Glomerular endothelial cell (primary cell): ENCODE results near the gene PPFIA4. TPM values are rescaled to one million over a fixed set of nuclear protein-coding genes. Genes with fewer than 3 reads are reported as not detected.

Experiments
- DNase-seq: peaks from one replicate; pipeline ENCODE4 v3.0.0-alpha.2; 2011; ENCODE audit warnings: low read depth, low spot score; ENCODE audit errors: extremely low read depth
- total RNA-seq: library from RNA; depleted of rRNA; stranded (reverse); fragments of >200 nt; gene quantifications from 2 replicates; pipeline ENCODE4 v1.2.3, GENCODE V29; 2015

Gene PPFIA4
- total RNA-seq, 1 donor from 2014 or later: 6.8 TPM

DNA sequence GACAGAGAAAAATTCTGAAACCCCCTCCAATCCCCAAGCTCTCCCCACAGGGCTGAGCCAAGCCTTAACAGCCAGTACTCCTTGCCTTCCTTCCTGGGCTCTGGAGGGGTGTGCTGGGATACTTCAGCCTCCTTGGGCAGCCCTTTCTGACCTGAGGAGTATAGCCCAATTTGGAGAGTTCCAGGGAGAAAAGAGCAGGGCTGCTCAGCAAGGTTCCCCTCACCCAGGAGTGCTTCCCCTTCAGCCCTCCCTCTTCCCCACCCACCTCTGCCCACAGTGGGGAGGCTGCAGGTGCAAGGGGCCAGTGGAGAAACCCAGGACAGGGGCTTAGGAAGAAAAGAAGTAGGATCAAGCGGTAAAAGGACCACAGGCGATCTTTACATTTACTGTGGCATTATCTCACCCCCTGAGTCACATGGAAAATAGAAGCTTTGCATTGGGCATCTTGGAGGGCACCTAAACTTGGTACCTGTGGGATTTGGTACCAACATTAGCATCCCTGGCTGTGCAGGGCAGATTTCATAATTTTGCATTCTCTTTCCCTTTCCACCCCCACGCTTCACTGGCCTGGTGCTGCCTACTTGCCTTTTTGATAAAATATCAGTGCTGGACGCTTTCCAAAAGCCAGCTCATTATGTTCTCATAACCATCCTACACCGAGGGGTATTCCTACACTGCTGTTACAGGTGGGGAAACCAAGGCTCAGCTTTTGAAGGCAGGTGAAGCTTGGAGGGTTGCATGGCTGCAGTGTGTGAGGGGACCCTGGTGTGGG, 98.4 kb downstream of the PPFIA4 start:
- no peak for DNase-seq

DNA sequence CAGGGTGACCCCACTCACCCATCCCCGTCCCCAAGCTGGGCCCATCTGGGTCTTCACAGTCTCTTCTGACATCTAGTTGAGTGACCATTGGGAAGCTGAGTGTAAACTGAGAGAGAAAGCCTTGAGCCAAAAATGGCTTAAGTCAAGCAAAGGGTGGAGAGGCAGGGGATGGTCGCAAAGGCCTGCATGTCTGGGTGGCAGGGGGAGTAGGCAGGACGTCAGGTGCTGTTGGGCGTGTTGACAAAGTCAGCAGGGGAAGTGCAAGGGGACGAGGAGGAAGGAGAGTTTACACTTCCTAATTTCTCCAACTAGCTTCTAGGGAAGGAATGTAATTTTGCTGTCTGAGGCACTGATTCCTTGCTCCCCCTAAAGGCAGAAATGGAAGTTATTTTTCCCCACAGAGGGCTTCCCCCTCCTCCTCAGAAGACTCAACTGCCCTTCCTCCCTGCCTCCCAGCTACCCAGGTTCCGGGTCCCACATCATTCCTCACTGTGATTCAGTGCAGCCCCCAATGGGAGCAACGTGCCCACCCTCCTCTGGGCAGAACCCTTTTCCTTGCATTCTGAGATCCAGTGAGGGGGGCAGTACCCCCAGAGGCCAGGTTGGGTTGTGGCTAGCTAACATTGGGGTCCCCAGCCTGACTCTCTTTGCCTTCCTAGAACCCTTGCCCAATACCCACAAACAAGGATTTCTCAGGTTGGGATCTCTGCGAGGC, 100.0 kb downstream of the PPFIA4 start:
- DNase-seq: no peak

DNA sequence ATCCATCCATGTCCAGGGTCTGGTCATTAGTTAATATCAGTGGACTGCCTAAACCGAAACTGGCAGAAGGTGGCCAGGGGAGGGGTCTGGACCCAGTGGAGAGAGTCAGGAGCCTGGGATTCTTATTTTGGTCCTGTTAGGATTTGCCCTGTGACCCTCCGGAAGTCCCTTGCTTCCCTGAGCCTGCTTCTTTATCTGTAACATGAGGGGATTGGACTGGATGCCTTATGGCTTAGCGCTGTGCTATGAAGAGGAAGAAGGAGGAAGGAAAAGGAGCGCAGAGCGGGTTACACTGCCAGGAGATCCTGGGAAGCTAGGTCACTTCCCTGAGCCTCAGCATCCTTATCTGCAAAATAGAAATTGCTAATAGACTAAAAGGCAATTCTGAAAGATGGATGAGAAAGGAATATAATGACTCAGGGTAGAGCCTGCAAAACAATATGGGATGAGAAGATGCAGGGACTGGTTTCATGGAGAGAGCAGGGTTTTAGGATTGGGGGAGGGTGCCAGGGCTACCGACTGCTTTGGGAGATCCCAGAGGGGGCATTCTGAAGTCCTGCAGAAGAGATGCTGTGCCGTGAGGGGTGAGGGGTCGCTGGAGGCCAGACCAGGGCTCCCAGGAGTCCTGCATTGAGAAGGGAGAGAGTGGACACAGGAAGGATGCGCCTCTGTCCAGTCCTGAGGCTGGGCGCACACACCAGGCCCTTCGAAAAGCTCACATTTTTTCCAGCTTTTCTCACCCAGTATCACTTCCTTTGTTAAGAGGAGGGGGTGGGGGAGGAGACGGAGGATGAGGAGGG, 100.8 kb downstream of the PPFIA4 start:
- no peak for DNase-seq

- no peak for DNase-seq
Observed at GRCh38 chr1:203127666-203128430, 101.6 kb downstream of the PPFIA4 start, which contains the start of gene ADORA1. Gene ADORA1, plus strand, starts transcription at chr1:203127726. Its CDS starts 1,116 bp downstream, at chr1:203128842.

- DNase-seq: no peak
Observed at GRCh38 chr1:203128431-203128715, 102.1 kb downstream of the PPFIA4 start.

Other genes with a start within 250 kb of the PPFIA4 start
- 58.6 and 96.4 TPM in 2 replicates for gene KDM5B, start 218.1 kb upstream of the PPFIA4 start, total RNA-seq
- 6.0 TPM in 1 of 2 replicates, not detected in the other for gene PCAT6, start 215.5 kb upstream of the PPFIA4 start, total RNA-seq
- gene RABIF, start 137.3 kb upstream of the PPFIA4 start, total RNA-seq: 8.9 and 11.9 TPM in 2 replicates
- gene KLHL12, start 99.3 kb upstream of the PPFIA4 start, total RNA-seq: 20.4 and 22.1 TPM in 2 replicates
- gene ADIPOR1, start 68.2 kb upstream of the PPFIA4 start, total RNA-seq: 82.2 and 92.9 TPM in 2 replicates
- gene CYB5R1, start 59.2 kb upstream of the PPFIA4 start, total RNA-seq: 43.4 and 51.5 TPM in 2 replicates
- gene TMEM183A, start 19.1 kb upstream of the PPFIA4 start, total RNA-seq: 55.4 and 58.7 TPM in 2 replicates
- gene MYOG, start 59.5 kb downstream of the PPFIA4 start, total RNA-seq: not detected in 2 replicates
- gene ADORA1, start 101.2 kb downstream of the PPFIA4 start, total RNA-seq: 8.6 TPM in 1 of 2 replicates, not detected in the other
- not detected in 2 replicates for gene MYBPH, start 149.3 kb downstream of the PPFIA4 start, total RNA-seq
- 0.12 and 0.48 TPM in 2 replicates for gene CHI3L1, start 160.2 kb downstream of the PPFIA4 start, total RNA-seq
- not detected in 2 replicates for gene CHIT1, start 203.2 kb downstream of the PPFIA4 start, total RNA-seq